Body of pancreas (tissue), 4 donors: ENCODE measurements around the gene CLDN1. TPM values are rescaled to one million over a fixed set of nuclear protein-coding genes. Genes with fewer than 3 reads are reported as not detected.

Experiments
- ATAC-seq: fragments of 150-250 bp; one replicate; pipeline ENCODE4 v1.9.1; 2016
- DNase-seq, 4 donors: peaks; one replicate each; pipeline ENCODE4 v3.0.0-alpha.2; 2019
- H3K27ac ChIP-seq, 4 donors: fragments of 200-600 bp; sonication (generic); 1 replicate in 3 of 4; 2 replicates in 1 of 4; pipeline versions ENCODE4 v1.5.1 to v1.6.1; 2016 to 2019; ENCODE audit warnings: mild to moderate bottlenecking in 1 of 4, mixed read lengths in 1 of 4, moderate library complexity in 1 of 4
- H3K27me3 ChIP-seq, 2 donors: fragments of 200-600 bp; sonication (generic); one replicate each; pipeline ENCODE4 v1.6.0; 2016; ENCODE audit warnings: mild to moderate bottlenecking in 1 of 2
- H3K36me3 ChIP-seq, 2 donors: fragments of 200-600 bp; sonication (generic); replicated peaks in 1 of 2; 2 replicates each; pipeline ENCODE4 v1.5.1; 2016; ENCODE audit warnings: low read depth in 2 of 2; ENCODE audit not compliant: insufficient read depth in 1 of 2
- H3K4me1 ChIP-seq: fragments of 200-600 bp; sonication (generic); one replicate; pipeline ENCODE4 v1.6.0; 2016
- H3K4me3 ChIP-seq, 2 donors: fragments of 200-600 bp; sonication (generic); 1 replicate in 1 of 2; 2 replicates in 1 of 2; pipeline ENCODE4 v1.5.1; 2016 to 2019
- H3K9me3 ChIP-seq, 3 donors: fragments of 200-600 bp; sonication (generic); 1 replicate in 2 of 3; 2 replicates in 1 of 3; pipeline ENCODE4 v1.5.1; 2016
- CTCF ChIP-seq, 7 experiments: fragments of 450-650 bp in 4 of 7; fragments of 200-600 bp in 3 of 7; sonication (generic) in 3 of 7; IDR thresholded peaks; one replicate each; pipeline ENCODE4 v1.5.1; 2016 to 2019; ENCODE audit warnings: antibody characterized with exemption in 7 of 7
- POLR2A ChIP-seq, 3 donors: fragments of 450-650 bp; IDR thresholded peaks; one replicate each; pipeline ENCODE4 v1.6.1; 2016; ENCODE audit warnings: antibody characterized with exemption in 3 of 3, mild to moderate bottlenecking in 2 of 3
- WGBS, 2 donors: methylation state at CpG; one replicate each; pipeline ENCODE4 v1.1.5; 2017; 5-methylcytosine and 5-hydroxymethylcytosine counted together
- intact Hi-C: fragments of 100-400 bp; cut with DNase I; formaldehyde crosslinking; loops from one replicate; pipeline ENCODE4 v1.15.1; 2023
- total RNA-seq, 2 donors: library from RNA; depleted of rRNA; stranded (reverse); fragments of >200 nt; gene quantifications; one replicate each; pipeline ENCODE4 v1.1.0, GENCODE V29; 2016

The CLDN1 gene
- total RNA-seq, 2 donors from 2014 or later: 33.3 to 57.9 TPM

- TF ChIP-seq POLR2A (IDR thresholded peaks at IDR 0.05) (no peak), CTCF (IDR thresholded peaks at IDR 0.05) (no peak)
- H3K4me1 ChIP-seq: peaks cover 55% of the 10 kb centered on the region
- no peak overlapping the region for H3K4me3 ChIP-seq
- ATAC-seq: no peak
- no peaks in the 10 kb centered on the region for H3K9me3 ChIP-seq
- intact Hi-C loops: no loop called here
- DNase-seq: no peak
- no peaks in the 10 kb centered on the region for H3K27me3 ChIP-seq
- H3K36me3 ChIP-seq: no peaks in the 10 kb centered on the region
- no peak overlapping the region for H3K27ac ChIP-seq
Measured at GRCh38 chr3:190305406-190305805, 16.8 kb downstream of the CLDN1 start.

GRCh38 chr3:190303884-190304283 lies 18.4 kb downstream of the CLDN1 start:
- 84 to 89% methylated on average over 1 of the region's 1 CpG for WGBS, 2 donors
- DNase-seq (no peak), ATAC-seq (no peak)
- TF ChIP-seq POLR2A (IDR thresholded peaks at IDR 0.05): no peak
- TF ChIP-seq CTCF (IDR thresholded peaks at IDR 0.05): no peak
- H3K4me1 ChIP-seq: peaks cover 48% of the 10 kb centered on the region
- H3K9me3 ChIP-seq: no peaks in the 10 kb centered on the region
- H3K27me3 ChIP-seq: no peaks in the 10 kb centered on the region
- no peaks in the 10 kb centered on the region for H3K36me3 ChIP-seq
- H3K27ac ChIP-seq: peak overlapping the region in 2 of 4 donors; percentile 5 to 11
- intact Hi-C loops: no loop called here
- H3K4me3 ChIP-seq: no peak overlapping the region

GRCh38 chr3:190302212-190302867 lies 19.9 kb downstream of the CLDN1 start:
- Histone ChIP-seq H3K27me3 (no peaks in the 10 kb centered on the region), H3K4me1 (peaks cover 35% of the 10 kb centered on the region), H3K27ac (no peak overlapping the region), H3K9me3 (no peaks in the 10 kb centered on the region), H3K4me3 (no peak overlapping the region), H3K36me3 (no peaks in the 10 kb centered on the region)
- ATAC-seq: no peak
- intact Hi-C loops: no loop called here
- 85 to 87% methylated on average over 3 of the region's 3 CpGs for WGBS, 2 donors
- no peak for DNase-seq
- TF ChIP-seq POLR2A (IDR thresholded peaks at IDR 0.05): no peak
- no peak for TF ChIP-seq CTCF (IDR thresholded peaks at IDR 0.05)

- 56 to 64% methylated on average over 3 of the region's 3 CpGs for WGBS, 2 donors
- TF ChIP-seq POLR2A (IDR thresholded peaks at IDR 0.05) (no peak), CTCF (IDR thresholded peaks at IDR 0.05) (no peak)
- no peak for ATAC-seq
- H3K4me1 ChIP-seq: peaks cover 28% of the 10 kb centered on the region
- H3K4me3 ChIP-seq: no peak overlapping the region
- H3K27ac ChIP-seq: no peak overlapping the region
- no peaks in the 10 kb centered on the region for H3K27me3 ChIP-seq
- no peak for DNase-seq
- no peaks in the 10 kb centered on the region for H3K36me3 ChIP-seq
- H3K9me3 ChIP-seq: no peaks in the 10 kb centered on the region
- intact Hi-C loops: no loop called here
Measured at GRCh38 chr3:190301591-190301990, 20.7 kb downstream of the CLDN1 start.

- peaks cover 16% of the 10 kb centered on the region for H3K4me1 ChIP-seq
- DNase-seq (no peak), ATAC-seq (no peak)
- no peak overlapping the region for H3K4me3 ChIP-seq
- H3K9me3 ChIP-seq: no peaks in the 10 kb centered on the region
- H3K27me3 ChIP-seq: no peaks in the 10 kb centered on the region
- intact Hi-C loops: no loop called here
- no peak for TF ChIP-seq CTCF (IDR thresholded peaks at IDR 0.05)
- no peak for TF ChIP-seq POLR2A (IDR thresholded peaks at IDR 0.05)
- WGBS, 2 donors: 47 to 58% methylated on average over 4 of the region's 4 CpGs
- H3K27ac ChIP-seq: no peak overlapping the region
- no peaks in the 10 kb centered on the region for H3K36me3 ChIP-seq
Measured at GRCh38 chr3:190299969-190300368, 22.3 kb downstream of the CLDN1 start.
